Mesodermal cell (in vitro differentiated cells): Measurements from ENCODE around the gene USP32.

Experiments
- H3K27ac ChIP-seq: 2 replicates; pipeline ENCODE4 v1.7.0; 2013; ENCODE audit warnings: mild to moderate bottlenecking, low read depth, low read length, moderate library complexity; ENCODE audit not compliant: severe bottlenecking
- H3K36me3 ChIP-seq: 2 replicates; pipeline ENCODE4 v1.7.1; 2013; ENCODE audit warnings: mild to moderate bottlenecking, low read length, moderate library complexity; ENCODE audit not compliant: control insufficient read depth, insufficient read depth
- H3K4me1 ChIP-seq: one replicate; pipeline ENCODE4 v1.7.1; 2013; ENCODE audit warnings: mild to moderate bottlenecking, low read length; ENCODE audit not compliant: insufficient read depth, control insufficient read depth, poor library complexity, severe bottlenecking
- H3K4me3 ChIP-seq: 2 replicates; pipeline ENCODE4 v1.7.0; 2013; ENCODE audit warnings: low read length, control low read depth, mild to moderate bottlenecking; ENCODE audit not compliant: insufficient read depth, poor library complexity, severe bottlenecking; ENCODE audit errors: extremely low read depth
- H3K9me3 ChIP-seq: 2 replicates; pipeline ENCODE4 v1.7.1; 2013; ENCODE audit warnings: mild to moderate bottlenecking, low read length, moderate library complexity; ENCODE audit not compliant: control insufficient read depth
- WGBS, 2 experiments: methylation state at CpG; one replicate each; pipeline ENCODE4 v1.1.5; 2013; ENCODE audit warnings: missing lambda C conversion rate in 2 of 2; ENCODE audit not compliant: insufficient coverage in 2 of 2; 5-methylcytosine and 5-hydroxymethylcytosine counted together

The USP32 gene

GRCh38 chr17:60258313-60258712, 133.6 kb downstream of the USP32 start:
- 90 to 100% methylated on average over 1 of the region's 3 CpGs for WGBS, 2 experiments
- Histone ChIP-seq H3K27ac (no peak overlapping the region), H3K4me1 (no peaks in the 10 kb centered on the region), H3K36me3 (peaks cover 22% of the 10 kb centered on the region), H3K9me3 (no peaks in the 10 kb centered on the region), H3K4me3 (no peak overlapping the region)

DNA sequence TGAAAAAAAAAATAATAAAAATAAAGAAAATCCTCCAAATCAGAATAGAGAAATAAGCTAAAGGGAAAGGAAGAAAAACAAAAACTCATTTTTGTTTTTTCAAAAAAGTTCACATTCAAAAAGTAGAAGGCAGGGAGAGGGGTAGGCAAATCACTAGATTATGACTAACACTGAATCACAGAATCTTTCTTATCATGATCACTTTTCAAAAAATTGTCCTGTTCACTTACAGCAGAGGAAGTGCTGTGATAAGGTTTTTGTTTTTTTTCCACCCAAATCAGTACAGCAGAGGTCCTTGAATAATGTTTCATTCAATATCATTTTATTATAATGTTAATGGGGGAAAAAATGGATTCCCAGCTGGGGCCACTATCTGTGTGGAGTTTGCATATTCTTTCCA, 135.8 kb downstream of the USP32 start:
- Histone ChIP-seq H3K36me3 (peaks cover 20% of the 10 kb centered on the region), H3K27ac (no peak overlapping the region), H3K4me1 (no peaks in the 10 kb centered on the region), H3K9me3 (no peaks in the 10 kb centered on the region), H3K4me3 (no peak overlapping the region)

GRCh38 chr17:60253048-60253447, 138.9 kb downstream of the USP32 start:
- Histone ChIP-seq H3K36me3 (peaks cover 35% of the 10 kb centered on the region), H3K4me3 (no peak overlapping the region), H3K27ac (no peak overlapping the region), H3K4me1 (no peaks in the 10 kb centered on the region), H3K9me3 (peaks cover 5% of the 10 kb centered on the region)
- no CpG with 5 or more reads among the region's 2 CpGs for WGBS, 2 experiments

- WGBS, 2 experiments, result no CpG with 5 or more reads among the region's 1 CpG
- peaks cover 5% of the 10 kb centered on the region for H3K9me3 ChIP-seq
- H3K4me3 ChIP-seq, result no peak overlapping the region
- no peaks in the 10 kb centered on the region for H3K4me1 ChIP-seq
- peaks cover 35% of the 10 kb centered on the region for H3K36me3 ChIP-seq
- no peak overlapping the region for H3K27ac ChIP-seq
Measured at GRCh38 chr17:60252459-60252858, 139.5 kb downstream of the USP32 start.

- Histone ChIP-seq H3K27ac (no peak overlapping the region), H3K4me3 (no peak overlapping the region), H3K9me3 (peaks cover 5% of the 10 kb centered on the region)
Measured at GRCh38 chr17:60249290-60249826, 142.6 kb downstream of the USP32 start.

DNA sequence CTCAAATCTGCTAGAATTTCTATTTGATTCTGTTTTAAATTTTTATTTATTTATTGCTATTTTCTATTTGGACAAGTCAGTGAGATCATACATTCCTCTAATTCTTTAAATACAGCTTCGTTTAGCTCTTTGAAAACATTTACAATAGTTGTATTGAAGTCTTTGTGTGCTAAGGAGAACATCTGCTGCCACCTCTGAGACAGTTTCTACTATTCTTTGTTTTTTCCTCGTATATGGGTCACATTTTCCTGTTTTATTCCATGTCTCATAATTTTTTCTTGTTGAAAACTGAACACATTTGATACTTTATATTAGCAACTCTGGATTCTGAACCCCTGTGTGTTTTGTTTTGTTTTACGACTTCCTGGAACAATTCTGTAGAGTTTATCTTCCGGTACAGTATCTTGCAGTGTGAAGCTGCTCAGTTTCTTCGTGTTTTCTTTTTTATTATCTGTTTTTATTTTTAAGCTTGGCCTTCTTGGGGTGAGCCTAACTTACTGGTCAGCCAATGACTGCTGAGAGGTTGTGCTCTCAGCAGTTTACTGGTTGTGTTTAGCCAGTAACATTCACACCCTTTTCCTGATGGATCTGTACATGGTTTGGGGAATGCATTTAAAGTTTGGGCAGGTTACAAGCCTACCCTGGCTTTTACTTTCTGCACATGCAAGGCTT, 143.2 kb downstream of the USP32 start:
- no peaks in the 10 kb centered on the region for H3K4me1 ChIP-seq
- no peak overlapping the region for H3K4me3 ChIP-seq
- H3K27ac ChIP-seq, result no peak overlapping the region

More at GRCh38 chr17:60249290-60249826, 142.6 kb downstream of the USP32 start:
- H3K4me1 ChIP-seq, result no peaks in the 10 kb centered on the region
- peaks cover 27% of the 10 kb centered on the region for H3K36me3 ChIP-seq

GRCh38 chr17:60247836-60248461, 144.0 kb downstream of the USP32 start:
- Histone ChIP-seq H3K4me3 (no peak overlapping the region), H3K9me3 (peaks cover 5% of the 10 kb centered on the region), H3K4me1 (no peaks in the 10 kb centered on the region), H3K36me3 (peaks cover 24% of the 10 kb centered on the region), H3K27ac (no peak overlapping the region)
- WGBS, 2 experiments, result 92 to 100% methylated on average over 1 to 3 of the region's 7 CpGs

More for the DNA sequence above, 143.2 kb downstream of the USP32 start:
- WGBS, 2 experiments, result 100% methylated on average over 2 of the region's 5 CpGs
- H3K36me3 ChIP-seq, result peaks cover 24% of the 10 kb centered on the region
- H3K9me3 ChIP-seq, result peaks cover 5% of the 10 kb centered on the region

DNA sequence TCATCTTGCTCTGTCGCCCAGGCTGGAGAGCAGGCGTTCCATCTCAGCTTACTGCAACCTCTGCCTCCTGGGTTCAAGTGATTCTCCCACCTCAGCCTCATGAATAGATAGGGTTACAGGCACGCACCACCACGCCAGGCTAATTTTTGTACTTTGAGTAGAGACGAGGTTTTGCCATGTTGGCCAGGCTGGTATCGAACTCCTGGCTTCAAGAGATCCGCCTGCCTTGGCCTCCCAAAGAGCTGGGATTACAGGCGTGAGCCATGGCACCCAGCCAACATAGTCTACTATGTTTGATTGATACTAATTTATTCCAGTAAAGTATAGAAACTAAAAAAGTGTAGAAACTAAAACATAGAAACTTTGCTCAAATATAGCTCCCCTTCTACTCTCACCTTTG, 147.3 kb downstream of the USP32 start:
- H3K4me3 ChIP-seq, result no peak overlapping the region
- WGBS, 2 experiments, result 80 to 94% methylated on average over 2 to 4 of the region's 8 CpGs

GRCh38 chr17:60240290-60240689, 151.6 kb downstream of the USP32 start:
- no peak overlapping the region for H3K27ac ChIP-seq
- peaks cover 9% of the 10 kb centered on the region for H3K36me3 ChIP-seq
- no peaks in the 10 kb centered on the region for H3K4me1 ChIP-seq
- no peak overlapping the region for H3K4me3 ChIP-seq
- H3K9me3 ChIP-seq, result no peaks in the 10 kb centered on the region
- 75% methylated on average over 1 of the region's 3 CpGs; no CpG with 5 or more reads in 1 of the 2 experiments for WGBS, 2 experiments

More for the DNA sequence above, 147.3 kb downstream of the USP32 start:
- Histone ChIP-seq H3K4me1 (no peaks in the 10 kb centered on the region), H3K36me3 (peaks cover 20% of the 10 kb centered on the region), H3K27ac (no peak overlapping the region), H3K9me3 (peaks cover 5% of the 10 kb centered on the region)

GRCh38 chr17:60231691-60232090, 160.2 kb downstream of the USP32 start:
- no peaks in the 10 kb centered on the region for H3K9me3 ChIP-seq
- peaks cover 20% of the 10 kb centered on the region for H3K36me3 ChIP-seq
- no peak overlapping the region for H3K4me3 ChIP-seq
- no peak overlapping the region for H3K27ac ChIP-seq
- no peaks in the 10 kb centered on the region for H3K4me1 ChIP-seq
- WGBS, 2 experiments, result 100% methylated on average over 1 of the region's 2 CpGs; no CpG with 5 or more reads in 1 of the 2 experiments

GRCh38 chr17:60231234-60231633, 160.7 kb downstream of the USP32 start:
- no peak overlapping the region for H3K27ac ChIP-seq
- H3K36me3 ChIP-seq, result peaks cover 21% of the 10 kb centered on the region
- WGBS, 2 experiments, result 95 to 100% methylated on average over 4 of the region's 4 CpGs
- H3K4me1 ChIP-seq, result no peaks in the 10 kb centered on the region
- H3K9me3 ChIP-seq, result no peaks in the 10 kb centered on the region
- no peak overlapping the region for H3K4me3 ChIP-seq
